H9 (cell line): Measurements from ENCODE around the gene PNPLA8. TPM values are rescaled to one million over a fixed set of nuclear protein-coding genes. Genes with fewer than 3 reads are reported as not detected.

Source experiments
- DNase-seq: peaks from one replicate; pipeline ENCODE4 v3.0.0-alpha.2; 2017
- H2AFZ ChIP-seq: one replicate; pipeline ENCODE4 v1.6.1; 2013; ENCODE audit warnings: mild to moderate bottlenecking, low read length, control low read depth, moderate library complexity
- H2AK5ac ChIP-seq: 2 replicates; pipeline ENCODE4 v1.6.1; 2013; ENCODE audit warnings: low read length, control low read depth, mixed read lengths; ENCODE audit not compliant: insufficient read length
- H2BK120ac ChIP-seq: one replicate; pipeline ENCODE4 v1.6.1; 2013; ENCODE audit warnings: low read depth, mild to moderate bottlenecking, low read length, control low read depth, inconsistent platforms; ENCODE audit not compliant: poor library complexity, severe bottlenecking
- H2BK12ac ChIP-seq: 2 replicates; pipeline ENCODE4 v1.6.1; 2013; ENCODE audit warnings: low read length, control low read depth, mixed read lengths, low read depth; ENCODE audit not compliant: insufficient read length
- H2BK15ac ChIP-seq: 2 replicates; pipeline ENCODE4 v1.6.1; 2013; ENCODE audit warnings: low read depth, low read length, control low read depth
- H2BK20ac ChIP-seq: one replicate; pipeline ENCODE4 v1.6.1; 2013; ENCODE audit warnings: low read depth, mild to moderate bottlenecking, low read length, control low read depth, inconsistent platforms; ENCODE audit not compliant: poor library complexity, severe bottlenecking
- H2BK5ac ChIP-seq: 2 replicates; pipeline ENCODE4 v1.6.1; 2013; ENCODE audit warnings: low read length, control low read depth, mixed read lengths; ENCODE audit not compliant: insufficient read length
- H3K14ac ChIP-seq: 2 replicates; pipeline ENCODE4 v1.6.1; 2013; ENCODE audit warnings: low read length, control low read depth; ENCODE audit not compliant: insufficient read depth
- H3K18ac ChIP-seq: 2 replicates; pipeline ENCODE4 v1.6.1; 2013; ENCODE audit warnings: low read depth, mild to moderate bottlenecking, mixed read lengths, low read length, control low read depth; ENCODE audit not compliant: insufficient read length
- H3K23ac ChIP-seq: 2 replicates; pipeline ENCODE4 v1.6.1; 2013; ENCODE audit warnings: low read length, control low read depth, mixed read lengths, low read depth; ENCODE audit not compliant: insufficient read length
- H3K23me2 ChIP-seq: 2 replicates; pipeline ENCODE4 v1.6.1; 2013; ENCODE audit warnings: low read depth, mild to moderate bottlenecking, mixed read lengths, low read length, control low read depth; ENCODE audit not compliant: insufficient read length, poor library complexity, severe bottlenecking
- H3K27ac ChIP-seq: 2 replicates; pipeline ENCODE4 v1.5.1; 2013; ENCODE audit warnings: low read length, control low read depth, mixed read lengths, low read depth; ENCODE audit not compliant: insufficient read length
- H3K27me3 ChIP-seq: 2 replicates; pipeline ENCODE4 v1.6.1; 2013; ENCODE audit warnings: low read length, control low read depth, inconsistent platforms; ENCODE audit not compliant: insufficient read depth
- H3K4ac ChIP-seq: 2 replicates; pipeline ENCODE4 v1.6.1; 2013; ENCODE audit warnings: low read depth, mild to moderate bottlenecking, control low read depth, inconsistent platforms, low read length, moderate library complexity
- H3K4me1 ChIP-seq: 2 replicates; pipeline ENCODE4 v1.6.1; 2013; ENCODE audit warnings: low read length, control low read depth, inconsistent platforms; ENCODE audit not compliant: insufficient read depth
- H3K4me2 ChIP-seq: 2 replicates; pipeline ENCODE4 v1.6.1; 2013; ENCODE audit warnings: low read length, control low read depth, mixed read lengths; ENCODE audit not compliant: insufficient read length, insufficient read depth
- H3K56ac ChIP-seq: 2 replicates; pipeline ENCODE4 v1.6.1; 2013; ENCODE audit warnings: low read depth, mild to moderate bottlenecking, mixed read lengths, low read length, control low read depth; ENCODE audit not compliant: insufficient read length
- H3K79me1 ChIP-seq: 2 replicates; pipeline ENCODE4 v1.6.1; 2013; ENCODE audit warnings: low read depth, mild to moderate bottlenecking, moderate library complexity, low read length, control low read depth, inconsistent platforms; ENCODE audit not compliant: insufficient read depth, poor library complexity, severe bottlenecking
- H3K79me2 ChIP-seq: 2 replicates; pipeline ENCODE4 v1.6.1; 2013; ENCODE audit warnings: low read length, control low read depth, inconsistent platforms; ENCODE audit not compliant: insufficient read depth
- H3K9ac ChIP-seq: 2 replicates; pipeline ENCODE4 v1.6.1; 2013; ENCODE audit warnings: low read length, control low read depth, mixed read lengths; ENCODE audit not compliant: insufficient read length; ENCODE audit errors: extremely low read depth
- H3K9me3 ChIP-seq: one replicate; pipeline ENCODE4 v1.6.1; 2013; ENCODE audit warnings: low read depth, low read length, inconsistent platforms; ENCODE audit not compliant: control insufficient read depth
- H3T11ph ChIP-seq: one replicate; pipeline ENCODE4 v1.6.1; 2013; ENCODE audit warnings: mild to moderate bottlenecking, low read length, control low read depth, inconsistent platforms
- H4K20me1 ChIP-seq: one replicate; pipeline ENCODE4 v1.6.1; 2013; ENCODE audit not compliant: control insufficient read depth, insufficient read length, insufficient read depth
- H4K5ac ChIP-seq: 2 replicates; pipeline ENCODE4 v1.6.1; 2013; ENCODE audit warnings: low read depth, mild to moderate bottlenecking, mixed read lengths, low read length, control low read depth; ENCODE audit not compliant: insufficient read length
- H4K8ac ChIP-seq: replicated peaks from 2 replicates; pipeline ENCODE4 v1.6.1; 2013; ENCODE audit warnings: low read length, control low read depth, mixed read lengths, low read depth; ENCODE audit not compliant: insufficient read length
- H4K91ac ChIP-seq: 2 replicates; pipeline ENCODE4 v1.6.1; 2013; ENCODE audit warnings: low read depth, mild to moderate bottlenecking, moderate library complexity, mixed read lengths, low read length, control low read depth; ENCODE audit not compliant: insufficient read length
- H3K27ac Mint-ChIP-seq, 3 experiments: 2 replicates in 2 of 3; 3 replicates in 1 of 3; pipeline ENCODE4 v1.8.0; 2020 to 2021; ENCODE audit warnings: mixed read lengths in 3 of 3, mild to moderate bottlenecking in 1 of 3, moderate library complexity in 1 of 3
- H3K27me3 Mint-ChIP-seq: 2 replicates; pipeline ENCODE4 v1.8.0; 2021; ENCODE audit warnings: low read depth, mild to moderate bottlenecking, moderate library complexity, mixed read lengths
- H3K36me3 Mint-ChIP-seq, 3 experiments: 2 replicates in 2 of 3; 3 replicates in 1 of 3; pipeline ENCODE4 v1.8.0; 2020 to 2021; ENCODE audit warnings: low read depth in 3 of 3, mixed read lengths in 3 of 3; ENCODE audit not compliant: insufficient read depth in 1 of 3
- H3K4me1 Mint-ChIP-seq, 2 experiments: 2 replicates each; pipeline ENCODE4 v1.8.0; 2020; ENCODE audit warnings: mixed read lengths in 2 of 2
- H3K4me3 Mint-ChIP-seq, 2 experiments: 2 replicates in 1 of 2; 3 replicates in 1 of 2; pipeline ENCODE4 v1.8.0; 2020 to 2021; ENCODE audit warnings: mild to moderate bottlenecking in 2 of 2, mixed read lengths in 2 of 2, moderate library complexity in 1 of 2
- H3K9me3 Mint-ChIP-seq, 2 experiments: 2 replicates in 1 of 2; 3 replicates in 1 of 2; pipeline ENCODE4 v1.8.0; 2020; ENCODE audit warnings: mild to moderate bottlenecking in 2 of 2, mixed read lengths in 2 of 2, moderate library complexity in 1 of 2
- WGBS: extraction: QIAGEN DNeasy Blood & Tissue Kit; methylation state at CpG from one replicate; pipeline ENCODE4 v1.1.7; 2013; ENCODE audit warnings: missing lambda C conversion rate, low lambda C conversion rate, mixed read lengths; ENCODE audit not compliant: insufficient read length; ENCODE audit errors: extremely low coverage; 5-methylcytosine and 5-hydroxymethylcytosine counted together
- total RNA-seq: library from RNA; stranded (reverse); gene quantifications from 2 replicates; pipeline ENCODE4 v1.2.1, GENCODE V29; 2021
- TF ChIP-seq, protein P1 (sequence below): fragments of 200-600 bp; sonication (generic); conservative IDR thresholded peaks from 3 replicates; pipeline ENCODE4 v1.8.0; 2021; ENCODE audit warnings: antibody characterized with exemption, mild to moderate bottlenecking

The PNPLA8 gene
- total RNA-seq, 1 experiment from 2014 or later, result 11.7 TPM

GRCh38 chr7:108461840-108462239 is 64.1 kb downstream of the PNPLA8 start:
- Mint-ChIP-seq H3K27me3 (peaks cover 32% of the 10 kb centered on the region), H3K4me1 (peaks cover 15 to 19% of the 10 kb centered on the region in 2 experiments), H3K9me3 (no peaks in the 10 kb centered on the region), H3K36me3 (no peaks in the 10 kb centered on the region), H3K27ac (no peak overlapping the region; a peak in 1 of 7 replicates), H3K4me3 (no peak overlapping the region)
- Histone ChIP-seq H3K79me2 (no peaks in the 10 kb centered on the region), H3K9me3 (no peaks in the 10 kb centered on the region), H3K79me1 (no peaks in the 10 kb centered on the region), H2AK5ac (no peak overlapping the region), H3K4ac (no peak overlapping the region), H3K56ac (no peak overlapping the region), H3K14ac (no peak overlapping the region), H4K5ac (no peak overlapping the region), H2BK15ac (no peak overlapping the region), H4K20me1 (no peaks in the 10 kb centered on the region), H2BK20ac (no peak overlapping the region), H3K27me3 (peaks cover 14% of the 10 kb centered on the region; the same call in 1 of the 2 replicates), H2BK12ac (no peak overlapping the region), H2AFZ (no peak overlapping the region), H2BK120ac (no peak overlapping the region), H2BK5ac (no peak overlapping the region), H4K8ac (no peak overlapping the region), H3K4me1 (peaks cover 5% of the 10 kb centered on the region; the same call in 1 of the 2 replicates), H3K27ac (no peak overlapping the region), H3K9ac (no peak overlapping the region), H3K4me2 (no peak overlapping the region), H3K18ac (no peak overlapping the region), H3T11ph (no peak overlapping the region), H4K91ac (no peak overlapping the region), H3K23ac (no peak overlapping the region), H3K23me2 (peaks cover 3% of the 10 kb centered on the region)
- no peak for DNase-seq
- TF ChIP-seq, protein P1, sequence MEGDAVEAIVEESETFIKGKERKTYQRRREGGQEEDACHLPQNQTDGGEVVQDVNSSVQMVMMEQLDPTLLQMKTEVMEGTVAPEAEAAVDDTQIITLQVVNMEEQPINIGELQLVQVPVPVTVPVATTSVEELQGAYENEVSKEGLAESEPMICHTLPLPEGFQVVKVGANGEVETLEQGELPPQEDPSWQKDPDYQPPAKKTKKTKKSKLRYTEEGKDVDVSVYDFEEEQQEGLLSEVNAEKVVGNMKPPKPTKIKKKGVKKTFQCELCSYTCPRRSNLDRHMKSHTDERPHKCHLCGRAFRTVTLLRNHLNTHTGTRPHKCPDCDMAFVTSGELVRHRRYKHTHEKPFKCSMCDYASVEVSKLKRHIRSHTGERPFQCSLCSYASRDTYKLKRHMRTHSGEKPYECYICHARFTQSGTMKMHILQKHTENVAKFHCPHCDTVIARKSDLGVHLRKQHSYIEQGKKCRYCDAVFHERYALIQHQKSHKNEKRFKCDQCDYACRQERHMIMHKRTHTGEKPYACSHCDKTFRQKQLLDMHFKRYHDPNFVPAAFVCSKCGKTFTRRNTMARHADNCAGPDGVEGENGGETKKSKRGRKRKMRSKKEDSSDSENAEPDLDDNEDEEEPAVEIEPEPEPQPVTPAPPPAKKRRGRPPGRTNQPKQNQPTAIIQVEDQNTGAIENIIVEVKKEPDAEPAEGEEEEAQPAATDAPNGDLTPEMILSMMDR, result no peak
- WGBS, result no CpG with 5 or more reads among the region's 3 CpGs
